ENCODE data around the gene KRTAP17-1.

KRTAP17-1 gene

GRCh38 chr17:41340494-41340893 lies 25.0 kb upstream of the KRTAP17-1 start:
- no peaks in the 10 kb centered on the region for H3K36me3 Mint-ChIP-seq (ENCODE audit: low read depth)
- peaks cover 25% of the 10 kb centered on the region for H3K4me1 Mint-ChIP-seq (ENCODE audit: low read depth)
- intact Hi-C loops (cut with micrococcal nuclease): no loop called here
- H3K4me3 Mint-ChIP-seq: no peak overlapping the region
- peaks cover 3% of the 10 kb centered on the region for H3K27me3 Mint-ChIP-seq
- peaks cover 19% of the 10 kb centered on the region for H3K9me3 Mint-ChIP-seq
- no peak overlapping the region for H3K27ac Mint-ChIP-seq

GRCh38 chr17:41339571-41340172 lies 24.2 kb upstream of the KRTAP17-1 start:
- Mint-ChIP-seq H3K27ac (no peak overlapping the region), H3K9me3 (peaks cover 19% of the 10 kb centered on the region), H3K27me3 (peaks cover 4% of the 10 kb centered on the region), H3K4me1 (ENCODE audit: low read depth) (peaks cover 25% of the 10 kb centered on the region), H3K4me3 (no peak overlapping the region), H3K36me3 (ENCODE audit: low read depth) (no peaks in the 10 kb centered on the region)
- intact Hi-C loops (cut with micrococcal nuclease): no loop called here

GRCh38 chr17:41338961-41339485 lies 23.5 kb upstream of the KRTAP17-1 start:
- H3K27me3 Mint-ChIP-seq: peaks cover 4% of the 10 kb centered on the region
- intact Hi-C loops (cut with micrococcal nuclease): no loop called here
- peaks cover 19% of the 10 kb centered on the region for H3K9me3 Mint-ChIP-seq
- H3K4me1 Mint-ChIP-seq (ENCODE audit: low read depth): peaks cover 25% of the 10 kb centered on the region
- no peak overlapping the region for H3K4me3 Mint-ChIP-seq
- H3K27ac Mint-ChIP-seq: no peak overlapping the region
- H3K36me3 Mint-ChIP-seq (ENCODE audit: low read depth): no peaks in the 10 kb centered on the region

GRCh38 chr17:41335747-41336146 lies 20.2 kb upstream of the KRTAP17-1 start:
- no peaks in the 10 kb centered on the region for H3K9me3 Mint-ChIP-seq
- H3K27ac Mint-ChIP-seq: no peak overlapping the region
- peaks cover 4% of the 10 kb centered on the region for H3K27me3 Mint-ChIP-seq
- intact Hi-C loops (cut with micrococcal nuclease): no loop called here
- peaks cover 21% of the 10 kb centered on the region for H3K4me1 Mint-ChIP-seq (ENCODE audit: low read depth)
- H3K36me3 Mint-ChIP-seq (ENCODE audit: low read depth): no peaks in the 10 kb centered on the region
- H3K4me3 Mint-ChIP-seq: no peak overlapping the region

- H3K4me1 Mint-ChIP-seq (ENCODE audit: low read depth): peaks cover 10% of the 10 kb centered on the region
- H3K27me3 Mint-ChIP-seq: peaks cover 4% of the 10 kb centered on the region
- H3K36me3 Mint-ChIP-seq (ENCODE audit: low read depth): no peaks in the 10 kb centered on the region
- H3K9me3 Mint-ChIP-seq: no peaks in the 10 kb centered on the region
- intact Hi-C loops (cut with micrococcal nuclease): no loop called here
- no peak overlapping the region for H3K27ac Mint-ChIP-seq
- H3K4me3 Mint-ChIP-seq: no peak overlapping the region
These were observed 19.1 kb upstream of the KRTAP17-1 start for GRCh38 chr17:41334385-41335305.

- H3K27ac Mint-ChIP-seq: no peak overlapping the region
- H3K27me3 Mint-ChIP-seq: peaks cover 5% of the 10 kb centered on the region
- H3K36me3 Mint-ChIP-seq (ENCODE audit: low read depth): no peaks in the 10 kb centered on the region
- H3K4me3 Mint-ChIP-seq: no peak overlapping the region
- intact Hi-C loops (cut with micrococcal nuclease): no loop called here
- no peaks in the 10 kb centered on the region for H3K9me3 Mint-ChIP-seq
- H3K4me1 Mint-ChIP-seq (ENCODE audit: low read depth): peaks cover 2% of the 10 kb centered on the region
These were observed 18.3 kb upstream of the KRTAP17-1 start for GRCh38 chr17:41333836-41334235.

GRCh38 chr17:41333098-41333497 lies 17.6 kb upstream of the KRTAP17-1 start:
- Mint-ChIP-seq H3K27ac (no peak overlapping the region), H3K4me3 (no peak overlapping the region), H3K36me3 (ENCODE audit: low read depth) (no peaks in the 10 kb centered on the region), H3K27me3 (peaks cover 5% of the 10 kb centered on the region), H3K4me1 (ENCODE audit: low read depth) (no peaks in the 10 kb centered on the region), H3K9me3 (no peaks in the 10 kb centered on the region)
- intact Hi-C loops (cut with micrococcal nuclease): no loop called here

GRCh38 chr17:41332239-41332638 lies 16.7 kb upstream of the KRTAP17-1 start:
- Mint-ChIP-seq H3K36me3 (ENCODE audit: low read depth) (no peaks in the 10 kb centered on the region), H3K4me1 (ENCODE audit: low read depth) (no peaks in the 10 kb centered on the region), H3K9me3 (no peaks in the 10 kb centered on the region), H3K4me3 (no peak overlapping the region), H3K27ac (no peak overlapping the region), H3K27me3 (peaks cover 5% of the 10 kb centered on the region)
- intact Hi-C loops (cut with micrococcal nuclease): no loop called here

- Mint-ChIP-seq H3K27ac (no peak overlapping the region), H3K27me3 (peaks cover 5% of the 10 kb centered on the region), H3K4me3 (no peak overlapping the region), H3K9me3 (no peaks in the 10 kb centered on the region), H3K36me3 (ENCODE audit: low read depth) (no peaks in the 10 kb centered on the region), H3K4me1 (ENCODE audit: low read depth) (peaks cover 2% of the 10 kb centered on the region)
- intact Hi-C loops (cut with micrococcal nuclease): no loop called here
These were observed 16.1 kb upstream of the KRTAP17-1 start for GRCh38 chr17:41331606-41332005.

- Mint-ChIP-seq H3K36me3 (ENCODE audit: low read depth) (no peaks in the 10 kb centered on the region), H3K9me3 (no peaks in the 10 kb centered on the region), H3K4me3 (no peak overlapping the region), H3K27me3 (peaks cover 2% of the 10 kb centered on the region), H3K27ac (no peak overlapping the region), H3K4me1 (ENCODE audit: low read depth) (peaks cover 4% of the 10 kb centered on the region)
- intact Hi-C loops (cut with micrococcal nuclease): loop anchor here (10.0 kb wide), 1 partner anchor 525 kb away; no protein-coding TSS in a partner anchor
These were observed 13.9 kb upstream of the KRTAP17-1 start for GRCh38 chr17:41329279-41329948.

- H3K27ac Mint-ChIP-seq: no peak overlapping the region
- H3K4me3 Mint-ChIP-seq: no peak overlapping the region
- H3K9me3 Mint-ChIP-seq: no peaks in the 10 kb centered on the region
These were observed 12.7 kb upstream of the KRTAP17-1 start for GRCh38 chr17:41328207-41328606.

GRCh38 chr17:41327411-41328120 lies 12.1 kb upstream of the KRTAP17-1 start:
- Mint-ChIP-seq H3K27ac (no peak overlapping the region), H3K4me3 (no peak overlapping the region), H3K9me3 (no peaks in the 10 kb centered on the region), H3K27me3 (peaks cover 7% of the 10 kb centered on the region), H3K36me3 (ENCODE audit: low read depth) (no peaks in the 10 kb centered on the region), H3K4me1 (ENCODE audit: low read depth) (peaks cover 4% of the 10 kb centered on the region)
- intact Hi-C loops (cut with micrococcal nuclease): loop anchor here (10.0 kb wide), 1 partner anchor 523 kb away; no protein-coding TSS in a partner anchor

More at GRCh38 chr17:41328207-41328606, 12.7 kb upstream of the KRTAP17-1 start:
- H3K36me3 Mint-ChIP-seq (ENCODE audit: low read depth): no peaks in the 10 kb centered on the region
- peaks cover 7% of the 10 kb centered on the region for H3K27me3 Mint-ChIP-seq
- intact Hi-C loops (cut with micrococcal nuclease): loop anchor here (10.0 kb wide), 1 partner anchor 523 kb away; no protein-coding TSS in a partner anchor
- peaks cover 4% of the 10 kb centered on the region for H3K4me1 Mint-ChIP-seq (ENCODE audit: low read depth)
